Cortex of kidney (tissue), 1 donor: ENCODE data around the gene CSRP1.
"Not testable (repeated sequence)": the region's sequence is repeated elsewhere in the genome, so short reads cannot be mapped to it uniquely, and the experiment has no call there.

Experiments used
- DNase-seq: peaks from one replicate; lab custom pipeline; 2025; lab: John Stamatoyannopoulos, UW

Gene CSRP1

DNA sequence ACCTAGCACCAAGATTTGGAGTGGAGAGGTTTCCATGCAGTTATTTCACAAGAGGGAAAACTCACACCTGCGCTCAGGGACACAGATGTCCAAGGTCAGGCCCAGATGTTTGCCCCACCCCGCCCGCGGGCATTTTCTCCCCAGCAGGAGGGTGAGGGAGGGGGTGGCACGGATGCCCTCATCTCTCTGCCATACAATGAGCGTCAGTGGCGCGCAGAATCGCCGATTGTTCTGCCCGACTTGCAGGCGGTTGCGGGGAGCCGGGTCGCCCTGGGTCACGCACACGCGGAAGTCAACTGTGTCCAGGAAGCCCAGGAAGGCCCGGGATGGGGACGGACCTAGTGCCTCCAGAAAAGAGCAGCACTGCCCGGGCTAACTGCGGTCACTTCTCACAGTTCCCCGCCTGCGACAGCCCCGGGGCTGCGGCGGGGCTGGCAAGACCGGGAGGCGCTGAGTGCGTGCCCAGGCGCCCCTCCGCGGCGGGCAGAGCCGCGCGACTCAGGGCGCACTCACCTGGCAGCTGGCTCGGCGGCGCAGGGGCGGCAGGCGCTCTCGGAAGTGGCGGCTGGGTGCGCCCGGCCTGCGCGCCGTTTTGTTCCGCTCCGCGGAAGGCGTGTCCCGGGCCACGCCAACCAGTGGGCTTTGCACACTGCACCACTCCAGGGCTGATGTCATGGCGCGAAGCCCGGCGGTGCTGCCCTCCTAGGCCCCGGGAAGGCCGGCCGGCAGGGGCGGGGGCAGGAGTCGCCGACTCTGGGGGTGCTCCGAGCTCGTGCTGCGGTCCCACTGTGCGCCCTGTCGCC, at the start of gene CSRP1:
Gene CSRP1, minus strand, starts transcription at position 567 of the 803 bp plus-strand sequence. CDS start 10,820 bp downstream, outside the sequence.
- DNase-seq = peak; percentile 25

DNA sequence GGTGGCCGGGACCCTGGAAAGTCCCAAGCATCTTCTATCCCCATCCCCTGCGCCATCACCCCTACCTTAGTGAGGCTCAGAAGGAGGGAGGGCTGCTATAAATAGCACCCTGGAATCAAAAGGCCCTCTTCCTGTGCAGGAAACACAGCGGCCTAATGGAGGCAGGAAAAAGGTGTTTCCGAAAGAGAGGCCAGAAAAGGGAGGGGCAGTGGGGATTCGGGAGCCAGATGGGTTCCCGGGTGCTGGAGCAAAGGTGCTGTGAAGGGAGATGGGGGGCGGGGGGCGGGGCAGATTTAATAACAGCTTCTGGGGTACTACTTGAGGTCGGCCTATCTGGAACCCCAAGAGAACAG, 48.6 kb upstream of the CSRP1 start:
- no peak for DNase-seq

DNA sequence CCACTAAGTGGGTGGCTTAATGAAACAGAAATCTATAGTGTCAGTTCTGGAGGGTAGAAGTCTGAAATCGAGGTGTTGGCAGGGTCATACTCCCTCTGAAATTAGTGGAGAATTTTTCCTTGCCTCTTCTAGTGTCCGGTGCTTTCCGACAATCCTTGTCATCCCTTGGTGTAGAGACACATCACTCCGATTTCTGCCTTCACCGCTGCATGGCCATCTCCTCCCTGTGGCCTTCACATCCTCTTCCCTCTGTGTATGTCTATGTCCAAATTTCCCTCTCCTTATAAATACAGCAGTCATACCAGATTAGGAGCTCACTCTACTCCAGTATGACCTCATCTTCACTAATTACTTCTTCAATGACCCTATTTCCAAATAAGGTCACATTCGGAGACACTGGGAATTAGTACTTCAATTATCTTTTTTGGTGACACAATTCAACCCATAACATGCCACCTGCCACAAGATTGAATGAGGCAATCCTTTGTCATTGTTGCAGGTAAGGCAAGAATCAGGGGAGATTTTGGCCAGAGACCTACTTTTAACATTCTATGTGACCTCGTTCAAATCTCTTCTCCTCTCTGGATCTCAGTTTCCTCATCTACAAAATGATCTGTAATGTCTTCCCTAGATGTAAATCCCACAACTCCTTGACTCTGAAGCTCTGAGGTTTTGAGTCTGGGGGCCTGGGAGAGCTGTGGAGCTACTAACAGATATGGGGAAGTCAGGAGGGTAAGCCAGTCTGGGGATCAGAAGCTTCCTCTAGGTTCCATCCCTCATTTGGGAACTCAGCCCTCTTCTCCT, 48.1 kb upstream of the CSRP1 start:
- no peak for DNase-seq

DNA sequence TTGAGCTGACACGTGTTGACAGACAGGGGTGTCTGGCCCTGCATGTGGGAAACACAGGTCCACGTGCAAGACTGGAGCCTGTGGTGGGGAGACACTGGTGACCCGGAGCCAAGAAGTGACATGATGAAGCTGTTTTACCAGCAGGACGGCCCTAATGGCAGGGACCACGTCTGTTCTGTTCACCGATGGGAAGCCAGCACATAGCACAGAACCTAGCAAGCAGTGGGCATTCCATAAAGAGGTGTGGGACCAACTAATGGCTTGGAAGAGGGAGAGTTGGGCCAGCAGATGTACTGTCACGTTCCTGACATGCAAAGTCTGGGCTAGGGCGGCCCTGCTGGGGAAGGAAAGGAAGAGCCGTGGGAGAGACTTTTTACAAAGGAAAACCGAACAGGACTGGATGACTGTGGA, 47.3 kb upstream of the CSRP1 start:
- no peak for DNase-seq

DNA sequence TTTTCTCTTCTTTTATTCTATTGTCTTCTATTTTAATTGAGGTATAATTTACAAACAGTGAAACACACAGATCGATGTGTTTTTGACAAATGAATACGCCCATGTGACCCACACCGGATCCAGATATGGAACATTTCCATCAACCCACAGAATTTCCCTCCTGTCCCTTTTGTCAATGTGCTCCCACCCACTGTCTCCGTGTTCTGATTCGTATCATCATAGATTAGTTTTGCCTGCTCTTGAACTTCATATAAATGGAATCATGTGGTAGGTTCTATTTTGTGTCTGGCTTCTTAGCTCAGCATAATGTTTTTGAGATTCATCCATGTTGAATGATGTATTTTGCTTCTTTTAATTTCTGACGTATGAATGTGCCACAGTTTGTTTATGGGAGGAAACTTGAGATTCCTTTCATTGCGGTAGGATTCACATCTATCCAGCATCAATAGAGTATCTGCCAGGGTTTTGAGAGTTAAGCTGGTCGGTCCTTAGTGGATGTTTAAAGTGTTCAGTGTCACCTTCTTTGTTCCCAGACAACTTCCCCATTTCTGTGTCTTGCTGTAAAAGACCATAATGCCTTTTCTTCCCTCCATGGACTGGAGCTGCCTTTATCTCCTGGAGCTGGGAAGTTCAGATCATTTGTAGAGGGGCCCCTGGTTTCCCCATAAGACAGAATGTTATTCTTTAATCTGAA, 46.7 kb upstream of the CSRP1 start:
- no peak for DNase-seq

DNA sequence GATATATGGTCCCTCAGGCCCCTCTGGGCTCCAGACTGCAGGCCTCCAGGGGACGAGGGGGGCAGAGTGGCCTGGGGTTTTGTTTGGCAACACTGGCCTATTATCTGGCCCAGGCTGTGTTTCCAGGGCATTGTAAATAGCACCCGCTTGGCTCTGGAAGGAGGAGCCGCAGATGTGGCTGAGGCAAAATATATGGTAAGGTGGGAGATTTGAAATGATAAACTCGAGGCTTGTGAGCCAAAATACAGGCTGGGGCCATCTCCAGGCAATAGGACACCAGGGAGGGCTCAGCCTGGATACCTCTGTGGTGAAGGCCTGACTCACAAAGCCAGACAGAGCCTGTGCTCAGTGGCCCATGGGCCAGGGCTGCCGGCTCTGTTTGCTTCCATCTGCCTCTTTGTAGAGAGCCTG, 46.0 kb upstream of the CSRP1 start:
- DNase-seq = no peak

DNA sequence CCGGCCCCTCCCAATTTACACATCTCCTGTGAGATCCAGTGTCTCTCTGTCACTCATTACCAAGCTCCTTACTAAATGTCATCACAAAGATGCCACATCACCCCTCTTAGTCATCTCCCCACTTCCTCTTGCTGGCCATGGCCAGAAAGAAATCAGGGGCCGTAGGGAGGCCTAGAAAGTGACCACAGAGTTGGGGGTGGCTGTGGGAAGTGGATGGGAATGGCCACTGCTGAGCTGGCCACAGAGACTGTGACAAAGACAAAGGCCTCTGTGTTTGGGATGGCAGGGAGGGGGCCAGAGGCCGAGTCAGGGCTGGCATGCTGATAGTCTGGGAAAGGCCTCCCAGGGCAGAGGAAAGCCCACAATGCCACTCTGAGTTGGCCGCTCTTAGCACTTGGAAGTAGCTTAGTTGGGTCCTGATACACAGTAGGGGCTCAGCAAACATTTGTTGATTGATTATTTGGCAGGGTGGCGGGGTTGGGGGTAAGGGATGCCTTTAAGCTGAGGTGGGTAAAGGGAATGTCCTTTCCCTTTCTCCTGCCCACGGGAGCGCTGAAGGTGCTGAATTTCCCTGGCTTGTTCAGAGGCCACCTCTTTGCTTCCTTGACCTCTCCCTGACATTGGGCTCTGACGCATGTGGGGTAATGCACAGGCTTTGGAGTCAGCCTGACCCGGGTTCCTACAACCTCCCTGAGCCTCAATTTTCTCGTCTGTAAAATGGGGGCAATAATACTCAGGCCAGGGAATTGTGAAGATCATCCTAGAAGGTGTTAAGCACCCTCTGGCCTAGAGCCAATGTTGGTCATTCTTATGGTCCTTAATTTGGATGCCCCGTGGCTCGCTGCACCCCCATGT, 45.2 kb upstream of the CSRP1 start:
- DNase-seq = no peak

DNA sequence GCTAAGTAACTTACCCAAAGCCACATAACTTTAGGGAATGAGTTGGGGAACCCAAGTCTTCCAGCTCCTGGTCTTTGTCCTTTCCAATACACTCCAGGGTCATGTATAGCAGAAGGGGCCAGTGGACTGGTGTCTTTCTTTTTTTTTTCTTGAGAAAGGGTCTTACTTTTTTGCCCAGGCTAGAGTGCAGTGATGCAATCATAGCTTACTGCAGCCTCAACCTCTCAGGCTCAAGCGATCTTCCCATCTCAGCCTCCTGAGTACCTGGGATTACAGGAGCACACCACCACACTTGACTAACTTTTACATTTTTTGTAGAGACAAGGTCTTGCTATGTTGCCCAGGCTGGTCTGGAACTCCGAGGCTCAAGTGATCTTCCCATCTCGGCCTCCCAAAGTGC, 44.2 kb upstream of the CSRP1 start:
- DNase-seq = no peak

DNA sequence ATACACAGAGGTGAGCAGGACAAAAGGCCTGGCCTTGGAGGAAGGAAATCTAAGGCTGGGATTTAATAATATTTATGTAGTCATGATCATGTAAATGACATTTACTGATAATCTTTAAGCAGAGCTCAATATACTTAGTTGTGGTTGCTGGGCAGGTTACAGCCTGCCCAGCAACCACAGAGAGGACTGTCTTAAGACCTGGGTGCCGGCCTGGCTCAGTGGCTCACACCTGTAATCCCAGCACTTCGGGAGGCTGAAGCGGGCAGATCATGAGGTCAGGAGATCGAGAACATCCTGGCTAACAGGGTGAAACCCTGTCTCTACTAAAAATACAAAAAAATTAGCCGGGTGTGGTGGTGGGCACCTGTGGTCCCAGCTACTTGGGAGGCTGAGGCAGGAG, 42.6 kb upstream of the CSRP1 start:
- not testable (repeated sequence) for DNase-seq

DNA sequence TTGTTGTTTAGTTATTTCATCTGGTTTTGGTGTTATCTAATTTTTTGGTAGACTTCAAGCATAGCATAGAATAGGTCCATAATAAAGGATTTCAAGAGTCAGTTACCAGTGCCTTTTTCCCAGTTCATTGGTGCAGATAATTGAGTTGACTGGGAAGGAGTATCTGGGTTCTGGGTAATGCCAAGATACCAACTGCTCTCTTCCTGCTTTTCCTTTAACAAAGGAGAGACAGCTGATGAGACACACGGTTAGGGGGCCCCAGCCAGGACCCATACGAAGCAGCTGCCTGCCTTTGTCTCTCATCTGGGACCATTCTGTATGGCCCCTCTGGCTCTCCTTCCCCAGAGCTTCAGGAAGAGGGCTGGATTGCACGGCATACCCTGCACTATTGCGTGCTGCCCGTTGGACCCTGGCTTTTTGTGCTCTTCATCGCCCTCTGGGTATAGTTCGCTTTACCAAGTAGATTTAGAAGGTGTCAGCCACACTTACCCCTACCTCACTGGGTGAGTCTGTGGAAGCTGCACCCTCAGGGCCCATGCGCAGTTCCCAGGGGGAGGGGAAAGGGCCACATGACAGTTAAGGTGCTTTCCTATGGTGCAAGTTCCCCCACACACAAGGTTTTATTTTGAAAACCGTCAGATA, 39.0 kb upstream of the CSRP1 start:
- DNase-seq = no peak

DNA sequence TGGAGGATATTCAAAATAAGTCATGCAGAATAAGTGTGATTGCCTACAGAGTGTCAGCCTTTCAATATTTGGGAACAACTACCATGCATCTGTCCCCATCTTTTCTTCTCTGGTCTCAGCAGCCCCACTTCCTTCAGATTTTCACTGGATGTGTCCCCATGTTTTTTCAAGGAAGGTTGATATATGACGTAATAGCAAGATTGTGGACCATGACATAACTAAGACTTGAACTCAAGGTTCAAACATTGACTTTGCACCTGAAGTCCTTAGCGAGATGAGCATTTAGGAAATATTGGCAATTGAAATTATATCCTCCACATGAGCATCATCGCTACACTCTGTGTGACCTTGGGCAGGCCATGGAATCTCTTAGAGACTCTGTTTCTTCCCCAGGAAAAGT, 37.8 kb upstream of the CSRP1 start:
- no peak for DNase-seq

DNA sequence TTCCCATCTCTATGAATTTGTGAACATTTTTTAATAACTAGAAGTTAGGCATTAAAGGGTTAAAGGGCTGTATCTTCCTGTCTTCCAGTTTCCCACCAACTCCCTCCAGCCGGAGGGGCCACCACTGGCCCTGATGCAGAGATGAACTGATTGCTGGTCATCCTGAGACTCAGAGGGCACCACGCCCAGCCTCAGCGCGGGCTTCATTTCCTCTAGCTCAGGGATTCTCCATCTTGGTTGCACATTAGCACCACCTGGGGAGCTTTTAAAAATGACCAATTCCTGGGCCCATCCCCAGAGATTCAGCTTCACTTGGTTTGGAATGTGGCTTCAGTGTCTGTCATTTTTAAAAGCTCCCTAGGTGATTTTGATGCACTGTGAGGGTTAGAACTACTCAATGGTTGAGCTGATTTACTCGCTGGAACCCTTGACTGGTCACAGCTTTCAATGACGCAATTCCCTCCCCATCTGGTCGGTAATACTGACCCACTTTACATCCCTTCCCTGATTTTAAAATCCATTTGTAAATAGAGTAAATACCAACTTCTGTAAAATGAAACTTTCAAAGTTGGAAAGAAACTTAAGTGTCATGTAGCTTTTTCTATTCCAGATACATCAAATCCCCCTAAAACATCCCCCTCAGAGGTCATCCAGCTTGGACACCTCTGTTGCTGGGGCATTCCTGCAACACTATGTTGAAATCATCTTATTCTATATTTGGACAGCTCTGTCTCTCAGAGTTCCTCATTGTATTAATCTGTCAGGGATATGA, 37.1 kb upstream of the CSRP1 start:
- DNase-seq = no peak

DNA sequence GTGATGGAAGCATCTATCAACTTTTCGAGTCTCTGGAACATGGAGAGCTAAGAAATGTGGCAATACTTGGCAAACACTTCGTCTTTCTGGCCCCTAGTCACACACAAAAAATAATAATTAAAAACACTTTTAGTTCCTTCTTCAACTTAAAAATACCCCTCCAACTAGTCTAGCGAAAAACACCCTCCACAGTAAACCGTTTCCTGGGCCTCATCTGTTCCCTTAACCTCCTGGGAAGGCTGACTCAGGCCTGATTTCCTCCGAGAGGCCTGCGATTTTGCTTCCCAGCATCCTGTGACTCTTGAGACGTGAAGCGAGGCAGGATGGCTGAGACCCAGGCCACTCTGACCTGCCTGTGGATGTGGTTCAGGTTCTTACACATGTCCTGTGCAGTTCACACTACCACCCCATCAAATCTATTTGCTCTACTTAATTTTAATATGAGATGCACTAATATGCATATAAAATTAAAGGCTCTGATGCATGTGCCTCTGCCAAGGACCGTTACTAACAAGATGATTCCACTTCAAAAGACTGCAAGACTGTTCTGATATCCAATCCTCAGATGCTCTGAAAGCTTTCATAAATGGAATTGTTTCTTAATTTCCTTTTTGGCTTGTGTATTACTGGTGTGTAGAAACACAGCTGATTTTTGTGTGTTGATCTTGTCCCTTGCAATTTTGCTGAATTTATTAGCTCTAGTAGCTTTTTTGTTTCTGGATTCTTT, 35.5 kb upstream of the CSRP1 start:
- DNase-seq = no peak

DNA sequence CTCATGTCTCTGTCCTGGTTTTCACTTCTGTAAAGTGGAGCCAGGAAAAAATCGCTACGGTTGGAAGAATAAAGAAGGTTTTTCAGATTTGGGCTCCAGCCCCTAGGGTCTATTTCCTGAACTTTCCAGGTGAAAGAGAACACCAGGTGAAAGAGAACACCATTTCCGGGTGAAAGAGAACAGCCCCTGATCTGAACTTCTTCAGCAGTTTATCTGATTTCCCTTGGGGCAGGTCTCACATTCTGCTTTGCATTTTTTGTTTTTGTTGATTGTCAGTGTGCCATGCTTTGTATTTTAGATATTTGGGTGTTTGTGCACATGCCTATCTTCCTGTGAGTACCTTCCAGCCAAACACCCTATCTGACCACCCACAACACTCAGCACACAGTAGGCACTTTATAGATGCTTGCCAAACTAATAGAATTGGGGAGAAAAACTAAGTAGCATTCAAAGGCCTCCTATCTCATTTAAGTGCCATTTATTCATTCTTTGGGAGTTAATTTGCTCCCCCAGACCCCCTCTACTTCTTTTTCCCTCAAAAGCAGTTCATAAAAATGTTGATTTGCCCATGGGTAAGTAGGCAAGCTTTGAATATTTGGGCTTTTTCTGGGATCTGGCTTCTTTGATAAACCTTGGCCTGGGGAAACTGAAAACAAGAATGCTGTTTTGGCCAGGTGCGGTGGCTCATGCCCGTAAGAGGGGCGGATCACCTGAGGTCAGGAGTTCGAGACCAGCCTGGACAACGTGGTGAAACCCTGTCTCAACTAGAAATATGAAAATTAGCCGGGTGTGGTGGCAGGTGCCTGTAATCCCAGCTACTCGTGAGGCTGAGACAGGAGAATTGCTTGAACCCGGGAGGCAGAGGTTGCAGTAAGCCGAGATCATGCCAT, 34.2 kb upstream of the CSRP1 start:
- no peak for DNase-seq

DNA sequence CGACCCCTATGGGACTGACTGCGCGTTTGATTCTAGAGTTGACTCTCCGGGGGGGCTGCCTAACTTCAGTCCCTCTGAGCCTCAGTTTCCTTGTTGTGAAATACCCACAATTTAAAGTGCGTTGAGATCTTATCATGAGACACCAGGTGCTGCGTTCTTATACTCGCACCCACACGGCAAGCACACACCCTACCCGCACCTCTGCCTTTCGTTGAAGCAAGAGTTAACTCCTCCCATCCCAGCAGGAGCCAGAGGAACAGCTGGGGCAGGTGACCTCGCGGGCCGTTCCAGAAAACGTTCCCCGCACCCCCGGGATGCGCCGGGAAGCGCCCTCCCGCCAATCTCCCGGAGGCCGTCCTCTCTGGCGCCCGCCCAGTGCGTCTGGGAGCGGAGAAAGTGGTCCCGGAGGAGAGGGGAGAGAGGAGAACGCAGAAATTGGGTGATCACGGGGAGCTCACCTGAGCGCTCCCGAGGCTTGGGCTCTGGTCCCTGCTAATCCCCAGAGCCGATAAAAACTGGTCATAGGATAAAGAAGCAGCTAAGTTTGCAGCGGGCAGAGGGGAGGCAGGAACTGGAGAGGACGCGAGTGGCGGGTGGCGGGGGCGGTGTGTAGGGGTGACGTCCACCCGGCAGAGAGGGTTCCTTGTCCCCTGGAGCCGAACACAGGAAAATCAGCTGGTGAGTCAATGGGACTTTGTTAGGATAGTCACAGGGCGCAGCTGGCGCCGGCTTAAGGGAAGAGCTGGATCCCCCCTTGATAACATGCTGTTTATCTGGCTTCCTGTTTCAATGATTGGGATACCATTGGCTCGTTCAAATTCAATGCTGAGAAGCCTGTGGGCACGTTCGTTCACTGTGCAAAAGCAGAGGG, 32.9 kb upstream of the CSRP1 start:
- DNase-seq = no peak

DNA sequence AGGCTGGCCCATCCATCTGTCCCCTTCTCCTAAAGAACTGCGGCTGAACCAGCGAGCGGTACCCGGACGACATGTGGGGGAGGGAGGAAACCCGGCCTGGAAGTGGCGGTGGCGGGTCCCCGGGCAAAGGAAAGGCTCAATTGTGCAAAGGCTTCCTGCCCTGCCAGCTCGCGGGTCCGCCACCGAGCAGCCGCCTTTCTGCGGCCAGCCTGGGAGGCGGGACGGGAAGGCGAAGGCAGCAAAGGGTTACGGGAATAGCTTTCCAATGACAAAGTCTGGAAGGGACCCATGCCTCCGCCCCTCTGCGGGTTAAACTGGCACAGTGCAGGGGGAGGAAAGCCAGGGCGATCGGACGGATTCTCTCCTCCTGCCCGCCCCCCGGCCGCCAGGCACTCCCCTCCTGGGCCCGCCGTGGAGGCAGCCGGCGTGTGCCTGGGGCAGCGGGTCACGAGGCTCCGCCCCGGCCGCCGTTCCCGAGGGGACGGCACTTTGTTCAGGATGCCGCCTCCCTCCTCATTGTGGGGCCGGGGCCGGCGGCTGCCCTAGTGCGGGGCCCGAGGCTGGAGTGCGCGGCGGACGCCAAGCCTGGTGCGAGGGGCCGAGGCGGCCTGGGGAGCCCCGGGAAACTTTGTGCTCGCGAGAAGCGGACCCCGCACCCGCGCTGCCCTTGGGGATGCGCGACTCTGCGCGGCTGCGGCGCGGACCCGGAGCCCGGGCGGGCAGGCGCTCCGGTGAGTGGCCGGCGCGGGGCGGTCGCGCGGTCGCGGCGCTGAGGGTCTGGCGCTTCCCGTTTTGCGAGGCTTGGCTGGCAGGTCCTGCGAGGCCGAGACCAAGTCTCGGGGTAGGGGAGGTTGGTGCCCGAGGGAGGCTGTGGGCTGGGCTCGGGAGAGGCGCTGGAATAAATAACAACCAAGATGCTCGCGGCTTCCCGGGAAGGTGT, 32.0 kb upstream of the CSRP1 start, which contains the start of gene NAV1:
Gene NAV1, plus strand, starts transcription at position 516 of the 940 bp plus-strand sequence. CDS start 83,758 bp downstream, outside the sequence.
- no peak for DNase-seq
